Stimulated activated effector memory CD8-positive, alpha-beta T cell treated with anti-CD3 and anti-CD28 coated beads, Interleukin-12 subunit alpha, Interleukin-12 subunit beta, amount 100 ng/mL, for 72 hours (primary cell): ENCODE results near the gene FRMD4A.
A peak's percentile ranks its signal among the peaks of the same experiment; 100 is the strongest.

ENCODE experiments used
- ATAC-seq: fragments of 150-1000 bp; cut with Tn5 transposase; 2 replicates; pipeline ENCODE4 v1.10.0; 2021
- DNase-seq, 2 donors: peaks; one replicate each; pipeline ENCODE4 v3.0.0; 2021 to 2022; ENCODE audit warnings: low spot score in 2 of 2
- H3K27ac Mint-ChIP-seq: one replicate; pipeline ENCODE4 v1.8.0; 2022; ENCODE audit warnings: mild to moderate bottlenecking, mixed read lengths
- H3K36me3 Mint-ChIP-seq: one replicate; pipeline ENCODE4 v1.8.0; 2022; ENCODE audit warnings: mild to moderate bottlenecking, mixed read lengths
- H3K4me1 Mint-ChIP-seq: one replicate; pipeline ENCODE4 v1.8.0; 2022; ENCODE audit warnings: mixed read lengths
- H3K4me3 Mint-ChIP-seq: one replicate; pipeline ENCODE4 v1.8.0; 2022; ENCODE audit warnings: mild to moderate bottlenecking, mixed read lengths
- H3K9me3 Mint-ChIP-seq: one replicate; pipeline ENCODE4 v1.8.0; 2022; ENCODE audit warnings: mixed read lengths

FRMD4A gene

DNA sequence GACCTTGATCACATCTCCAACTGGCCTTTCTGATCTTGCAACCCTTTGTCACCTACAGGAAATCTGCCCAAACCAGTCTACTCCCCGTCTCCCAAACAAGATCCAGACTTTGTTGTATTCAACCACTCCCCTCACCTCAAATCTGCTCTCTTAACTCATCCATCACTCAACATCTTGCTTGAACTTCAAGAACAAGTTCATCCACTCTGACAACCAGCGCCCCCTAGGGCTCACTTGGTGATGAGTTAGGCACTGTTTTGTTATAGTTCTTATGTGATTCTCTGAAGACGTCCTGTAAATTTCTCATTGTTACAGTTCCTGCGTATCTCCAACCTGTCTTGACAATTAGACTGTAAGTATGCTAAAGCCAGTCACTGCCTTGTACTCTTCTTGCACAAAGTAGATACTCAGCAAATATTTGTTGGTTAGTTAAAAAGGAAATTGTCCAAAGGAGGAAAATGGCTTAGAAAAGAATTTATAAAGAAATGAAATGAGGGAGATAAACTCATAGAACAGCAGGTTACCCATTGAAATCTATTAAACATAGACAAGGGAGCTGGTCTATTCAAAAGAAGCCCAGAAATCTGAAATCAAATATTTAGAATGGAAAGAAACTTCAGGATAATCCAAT lies 5.3 kb downstream of the FRMD4A start:
- Mint-ChIP-seq H3K9me3 (no peaks in the 10 kb centered on the region), H3K4me3 (no peak overlapping the region), H3K27ac (no peak overlapping the region), H3K4me1 (no peaks in the 10 kb centered on the region), H3K36me3 (no peaks in the 10 kb centered on the region)
- DNase-seq (peak; percentile 40 to 76), ATAC-seq (peak; percentile 24)

DNA sequence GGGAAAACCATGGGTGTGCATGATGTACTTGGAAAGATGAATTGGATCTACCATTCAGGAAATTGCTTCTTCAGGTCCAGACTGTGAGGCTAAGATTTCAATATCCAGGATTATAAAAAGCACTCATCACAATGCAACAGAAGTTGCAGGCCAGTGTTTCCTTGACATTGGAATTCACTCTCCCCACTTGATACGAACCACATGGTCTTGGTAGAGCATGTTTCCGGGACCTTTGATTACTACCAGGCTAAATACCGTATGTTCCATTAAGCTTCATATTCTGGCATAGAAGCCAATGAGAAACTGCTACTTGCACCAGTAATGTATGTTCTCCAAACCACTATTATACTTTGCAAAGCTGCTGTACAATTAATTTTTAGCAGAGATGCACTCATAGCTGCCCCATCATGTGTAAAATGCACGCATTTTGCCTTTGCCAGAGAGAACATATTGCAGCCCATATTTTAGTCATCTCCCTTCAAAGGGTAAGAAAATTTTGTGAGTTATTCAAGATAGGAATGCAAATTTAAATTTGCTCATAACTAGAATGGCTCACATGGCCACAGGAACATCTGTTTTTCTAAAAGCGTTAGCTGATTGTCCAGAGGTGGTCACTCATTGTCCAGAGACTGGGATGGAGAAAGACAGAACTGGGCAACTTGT lies 8.1 kb downstream of the FRMD4A start:
- Mint-ChIP-seq H3K36me3 (no peaks in the 10 kb centered on the region), H3K4me3 (no peak overlapping the region), H3K4me1 (no peaks in the 10 kb centered on the region), H3K9me3 (no peaks in the 10 kb centered on the region), H3K27ac (no peak overlapping the region)
- DNase-seq (no peak), ATAC-seq (no peak)

DNA sequence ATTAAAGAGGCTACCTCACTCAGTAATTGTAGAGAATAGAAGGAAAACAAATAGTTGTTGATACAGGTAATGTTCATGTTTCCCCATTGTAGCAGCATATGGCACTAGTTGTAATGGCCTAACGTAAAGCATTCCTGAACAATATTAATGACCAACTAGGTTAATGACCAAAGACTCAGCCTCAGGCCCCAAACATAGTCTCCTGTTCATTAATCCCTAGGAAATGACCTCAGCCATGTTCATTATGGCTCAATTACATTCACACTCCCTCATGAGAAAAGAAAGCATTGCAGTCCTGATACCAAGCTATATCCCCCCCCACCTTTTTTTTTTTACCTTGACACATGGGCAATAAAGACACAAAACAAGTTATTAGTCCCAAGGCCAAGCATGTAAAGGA lies 12.7 kb downstream of the FRMD4A start:
- ATAC-seq (no peak), DNase-seq (no peak)
- H3K9me3 Mint-ChIP-seq, result no peaks in the 10 kb centered on the region
- no peak overlapping the region for H3K27ac Mint-ChIP-seq
- H3K4me1 Mint-ChIP-seq, result no peaks in the 10 kb centered on the region
- H3K4me3 Mint-ChIP-seq, result no peak overlapping the region
- no peaks in the 10 kb centered on the region for H3K36me3 Mint-ChIP-seq

DNA sequence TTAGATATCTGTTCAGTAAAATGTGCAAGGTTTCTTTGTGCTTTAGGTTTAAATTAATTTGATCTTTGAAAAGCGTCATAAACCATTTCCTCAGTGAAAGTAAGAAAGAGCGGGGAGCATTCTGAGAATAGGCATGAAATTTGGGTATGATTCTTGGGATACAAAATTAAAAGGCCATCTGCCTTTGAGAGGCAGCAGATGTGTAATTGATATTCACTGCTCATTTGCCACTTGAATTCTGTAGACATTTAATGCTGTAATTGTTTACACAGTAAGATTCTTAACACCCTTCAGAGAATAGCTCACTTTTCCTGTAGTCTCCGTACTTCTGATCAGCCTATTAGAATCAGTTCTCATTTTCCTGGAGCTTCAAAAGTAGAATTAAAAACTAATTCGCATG lies 18.7 kb downstream of the FRMD4A start:
- ATAC-seq (no peak), DNase-seq (no peak)
- Mint-ChIP-seq H3K4me3 (no peak overlapping the region), H3K4me1 (no peaks in the 10 kb centered on the region), H3K27ac (no peak overlapping the region), H3K36me3 (no peaks in the 10 kb centered on the region), H3K9me3 (no peaks in the 10 kb centered on the region)

DNA sequence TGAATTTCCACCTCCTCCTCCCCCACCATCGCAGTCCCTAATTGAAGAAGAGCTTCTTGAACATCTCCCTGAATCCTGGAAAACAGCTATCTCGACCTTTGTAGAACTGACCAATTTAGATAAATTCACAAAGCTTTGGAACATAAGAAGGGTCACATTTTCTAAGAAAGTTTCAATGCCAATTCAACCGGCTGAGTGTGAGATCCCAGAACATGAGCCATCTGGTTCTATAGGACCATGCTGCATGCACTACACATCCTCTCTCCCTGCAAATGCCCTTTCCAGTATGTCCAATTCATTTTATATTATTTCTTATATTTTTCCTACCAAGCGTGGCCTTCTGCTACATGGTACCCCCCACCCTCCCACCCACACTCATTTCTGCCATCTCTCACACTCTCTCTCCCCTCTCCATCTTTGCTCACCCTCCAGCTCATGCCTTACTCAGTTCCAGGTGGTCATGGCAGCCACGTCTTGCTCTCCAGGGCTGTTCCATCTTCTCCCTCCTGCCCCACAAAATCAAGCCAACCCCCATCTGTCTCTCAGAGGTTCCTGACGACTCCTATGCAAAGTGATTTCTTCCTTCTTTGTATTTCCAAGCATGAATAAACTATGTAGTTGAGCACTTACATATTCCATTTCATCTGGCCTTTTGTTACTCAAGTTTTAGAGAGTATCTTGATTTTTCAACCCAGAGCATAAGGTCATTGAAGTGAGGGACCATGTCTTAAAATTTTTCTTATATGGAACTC lies 19.3 kb downstream of the FRMD4A start:
- ATAC-seq (no peak), DNase-seq (no peak)
- Mint-ChIP-seq H3K4me3 (no peak overlapping the region), H3K27ac (no peak overlapping the region), H3K4me1 (no peaks in the 10 kb centered on the region), H3K9me3 (no peaks in the 10 kb centered on the region), H3K36me3 (no peaks in the 10 kb centered on the region)

DNA sequence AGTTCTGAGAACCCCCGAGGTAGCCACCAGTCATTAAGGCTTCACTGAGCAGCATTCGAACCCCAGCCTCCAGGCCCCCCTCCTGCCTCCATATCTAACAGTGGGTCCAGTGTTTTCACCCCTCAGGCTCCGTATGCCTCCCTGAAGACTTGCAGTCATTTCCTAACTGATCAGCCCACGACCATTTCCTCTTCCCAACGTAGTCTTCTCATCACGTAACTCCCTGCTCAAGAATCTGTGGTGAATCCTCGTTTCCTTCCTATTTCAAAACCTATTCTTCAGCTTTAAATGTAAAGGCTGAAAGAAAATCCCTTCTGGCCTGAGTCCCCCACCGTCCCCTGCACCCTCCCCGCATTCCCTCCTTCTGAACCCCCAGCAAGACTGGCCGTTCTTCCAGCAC lies 21.1 kb downstream of the FRMD4A start:
- no peak for ATAC-seq
- H3K36me3 Mint-ChIP-seq, result no peaks in the 10 kb centered on the region
- DNase-seq, result no peak
- no peaks in the 10 kb centered on the region for H3K9me3 Mint-ChIP-seq
- H3K4me3 Mint-ChIP-seq, result no peak overlapping the region
- no peak overlapping the region for H3K27ac Mint-ChIP-seq
- no peaks in the 10 kb centered on the region for H3K4me1 Mint-ChIP-seq

DNA sequence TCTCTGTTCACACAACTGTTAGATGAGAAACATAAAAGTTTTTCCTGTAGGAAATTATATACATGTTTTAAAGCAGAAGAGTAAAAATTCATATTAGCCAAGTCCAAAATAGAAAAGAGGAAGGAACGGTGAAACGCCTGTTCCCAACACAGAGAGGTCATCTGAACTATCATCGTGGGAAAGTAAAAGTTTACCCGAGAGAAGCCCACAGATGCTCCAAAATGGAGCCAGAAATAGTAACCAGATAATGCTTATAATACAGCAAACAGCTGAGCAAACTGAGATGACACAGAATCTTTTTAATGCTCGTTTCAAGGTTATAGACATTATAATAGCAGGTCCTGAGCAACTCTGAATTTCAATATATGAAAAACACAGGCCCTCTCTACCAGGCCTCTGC lies 24.5 kb downstream of the FRMD4A start:
- no peak overlapping the region for H3K4me3 Mint-ChIP-seq
- no peaks in the 10 kb centered on the region for H3K4me1 Mint-ChIP-seq
- no peak overlapping the region for H3K27ac Mint-ChIP-seq
- no peak for ATAC-seq
- no peaks in the 10 kb centered on the region for H3K36me3 Mint-ChIP-seq
- DNase-seq, result no peak
- H3K9me3 Mint-ChIP-seq, result no peaks in the 10 kb centered on the region

DNA sequence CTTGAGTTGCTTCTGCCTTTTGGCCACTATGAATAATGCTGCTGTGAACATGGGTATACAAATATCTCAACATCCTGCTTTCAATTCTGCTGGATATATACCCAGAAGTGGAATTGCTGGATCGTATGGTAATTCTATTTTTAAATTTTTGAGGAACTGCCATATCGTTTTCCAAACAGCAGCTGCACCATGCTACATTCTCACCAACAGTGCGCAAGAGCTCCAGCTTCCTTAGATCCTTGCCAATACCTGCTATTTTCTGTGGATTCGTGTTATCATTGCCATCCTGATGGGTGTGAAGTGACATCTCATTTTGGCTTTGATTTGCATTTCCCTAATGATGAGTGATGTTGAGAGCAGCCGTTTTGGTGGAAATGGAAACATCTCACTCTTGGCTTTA lies 26.7 kb downstream of the FRMD4A start:
- ATAC-seq, result no peak
- H3K4me1 Mint-ChIP-seq, result no peaks in the 10 kb centered on the region
- no peaks in the 10 kb centered on the region for H3K36me3 Mint-ChIP-seq
- no peaks in the 10 kb centered on the region for H3K9me3 Mint-ChIP-seq
- no peak for DNase-seq
- H3K4me3 Mint-ChIP-seq, result no peak overlapping the region
- no peak overlapping the region for H3K27ac Mint-ChIP-seq

DNA sequence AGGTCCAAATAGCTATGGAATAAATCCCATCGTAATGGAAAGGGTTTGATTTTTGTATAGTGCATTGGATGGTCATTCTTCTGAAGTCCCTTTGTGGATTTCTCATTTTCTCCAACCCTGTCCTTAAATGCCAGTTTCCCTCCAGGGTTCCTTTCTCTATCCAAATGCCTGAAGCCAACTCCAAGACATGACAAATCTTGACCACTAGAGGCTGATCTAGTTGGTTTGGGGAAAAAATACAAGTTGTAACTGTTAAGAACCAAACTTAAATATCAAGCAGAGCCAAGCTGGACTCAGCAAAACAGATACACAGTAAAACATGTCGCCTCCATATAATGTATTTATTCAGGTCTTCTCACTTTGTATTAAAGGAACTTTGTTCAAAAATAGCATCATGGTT lies 28.7 kb downstream of the FRMD4A start:
- DNase-seq (no peak), ATAC-seq (no peak)
- H3K4me3 Mint-ChIP-seq, result no peak overlapping the region

DNA sequence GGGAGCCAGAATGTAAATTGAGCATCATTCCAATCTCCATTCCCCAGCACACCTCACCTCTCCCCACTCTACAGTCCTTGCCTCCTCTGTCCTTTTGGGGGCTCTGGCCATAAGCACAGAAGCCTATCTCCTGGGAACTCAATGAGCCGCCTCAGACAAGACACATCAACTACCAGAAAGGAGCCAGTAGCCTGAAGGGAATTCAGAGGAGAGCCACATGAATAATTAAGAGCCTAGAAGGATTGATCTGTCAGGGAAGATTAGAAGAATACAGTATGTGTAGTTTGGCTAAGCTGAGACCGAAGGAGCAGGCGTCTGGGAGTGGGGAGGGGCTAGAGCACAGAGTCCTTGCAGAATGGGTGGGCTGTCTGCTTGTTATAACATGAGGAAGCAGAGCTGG lies 31.2 kb downstream of the FRMD4A start:
- H3K27ac Mint-ChIP-seq, result no peak overlapping the region
- DNase-seq (no peak), ATAC-seq (no peak)
- H3K36me3 Mint-ChIP-seq, result no peaks in the 10 kb centered on the region
- no peaks in the 10 kb centered on the region for H3K9me3 Mint-ChIP-seq
- H3K4me3 Mint-ChIP-seq, result no peak overlapping the region
- no peaks in the 10 kb centered on the region for H3K4me1 Mint-ChIP-seq

More for the DNA sequence above, 28.7 kb downstream of the FRMD4A start:
- no peaks in the 10 kb centered on the region for H3K4me1 Mint-ChIP-seq
- H3K36me3 Mint-ChIP-seq, result no peaks in the 10 kb centered on the region
- no peaks in the 10 kb centered on the region for H3K9me3 Mint-ChIP-seq
- no peak overlapping the region for H3K27ac Mint-ChIP-seq

DNA sequence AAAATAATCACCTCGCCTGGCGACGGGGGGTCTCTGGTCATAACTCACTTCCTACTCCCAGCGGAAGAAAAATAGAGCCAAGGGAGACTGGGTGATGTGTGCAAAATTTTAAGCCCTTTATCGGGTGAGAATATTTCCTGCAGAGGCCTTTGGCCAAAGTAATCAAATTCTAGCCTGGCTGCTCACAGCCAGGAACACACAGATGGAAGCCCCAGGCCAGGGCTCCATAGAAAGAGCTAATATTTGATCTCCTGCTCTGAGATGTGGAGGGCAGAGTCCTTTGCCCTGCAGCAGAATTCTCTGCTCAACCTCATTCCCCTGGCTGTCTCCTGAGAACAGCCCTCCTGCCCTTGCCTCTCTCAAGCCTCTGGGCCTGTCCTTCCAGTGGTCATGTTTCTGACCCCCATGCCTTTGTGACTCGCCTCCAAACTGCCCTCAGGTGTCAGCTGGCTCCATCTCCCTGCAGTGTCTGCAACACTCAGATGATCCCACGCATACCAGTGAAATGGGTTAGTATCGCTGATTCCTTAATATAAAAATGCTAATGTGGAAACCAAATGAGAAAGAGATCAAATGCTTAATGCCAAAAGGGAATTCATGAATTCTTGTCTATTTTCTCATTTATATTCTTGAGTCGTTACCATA lies 34.5 kb downstream of the FRMD4A start:
- no peaks in the 10 kb centered on the region for H3K4me1 Mint-ChIP-seq
- H3K9me3 Mint-ChIP-seq, result peaks cover 15% of the 10 kb centered on the region
- no peak for DNase-seq
- no peak overlapping the region for H3K4me3 Mint-ChIP-seq
- ATAC-seq, result no peak
- H3K27ac Mint-ChIP-seq, result no peak overlapping the region
- no peaks in the 10 kb centered on the region for H3K36me3 Mint-ChIP-seq

DNA sequence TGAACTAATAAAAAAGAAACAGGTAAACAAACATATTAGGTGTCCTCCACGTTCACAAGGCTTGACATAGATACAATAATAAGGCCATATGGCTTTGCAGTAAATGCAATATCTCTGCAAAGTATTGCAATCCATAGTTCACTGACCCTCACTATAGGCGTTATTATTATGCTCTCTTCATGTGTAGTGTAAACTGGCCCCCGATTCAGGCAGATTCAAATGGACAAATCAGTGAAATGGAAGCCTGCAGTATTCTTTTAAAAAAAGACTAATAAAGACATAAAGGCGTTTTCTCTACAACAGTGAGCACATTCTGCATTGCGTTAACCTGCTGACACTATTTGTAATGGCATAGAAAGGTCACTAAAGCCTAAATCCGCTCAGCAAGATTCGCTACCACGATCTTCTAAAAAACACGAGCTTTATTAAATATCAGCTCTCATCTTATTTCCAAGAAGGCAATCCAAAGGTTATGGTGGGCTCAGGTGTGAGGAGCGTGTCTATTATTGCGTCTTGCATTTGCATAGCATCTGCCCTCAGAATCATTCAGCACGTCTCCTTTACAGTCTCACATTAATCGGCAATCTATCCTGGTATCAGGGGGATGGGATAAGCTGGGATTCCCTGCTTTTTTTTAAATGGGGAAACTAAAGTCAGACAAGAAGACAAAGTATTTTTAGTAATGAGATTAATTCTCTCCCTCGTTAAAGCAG lies 36.2 kb downstream of the FRMD4A start:
- DNase-seq (no peak), ATAC-seq (no peak)
- Mint-ChIP-seq H3K9me3 (peaks cover 17% of the 10 kb centered on the region), H3K36me3 (no peaks in the 10 kb centered on the region), H3K4me1 (no peaks in the 10 kb centered on the region), H3K27ac (no peak overlapping the region), H3K4me3 (no peak overlapping the region)

DNA sequence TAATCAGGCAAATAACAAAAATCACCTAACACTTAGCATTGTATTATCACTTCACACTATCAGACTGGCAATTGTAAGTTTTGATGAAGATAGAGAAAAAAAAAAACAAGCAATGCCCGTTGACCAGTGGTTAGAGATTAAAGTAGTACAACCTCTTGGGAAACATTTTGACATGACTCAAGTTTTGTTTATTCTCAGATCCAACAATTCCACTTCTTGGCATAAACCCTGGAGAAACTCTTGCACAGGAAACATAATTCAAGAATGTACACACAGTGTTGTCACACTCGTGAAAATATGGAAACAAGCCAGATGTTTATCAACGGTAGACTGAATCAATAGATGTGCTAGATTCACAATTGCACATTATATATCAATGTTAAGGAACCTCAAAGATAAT lies 37.2 kb downstream of the FRMD4A start:
- no peak overlapping the region for H3K4me3 Mint-ChIP-seq
- peaks cover 17% of the 10 kb centered on the region for H3K9me3 Mint-ChIP-seq
- ATAC-seq, result no peak
- H3K4me1 Mint-ChIP-seq, result no peaks in the 10 kb centered on the region
- no peak overlapping the region for H3K27ac Mint-ChIP-seq
- no peaks in the 10 kb centered on the region for H3K36me3 Mint-ChIP-seq
- no peak for DNase-seq

DNA sequence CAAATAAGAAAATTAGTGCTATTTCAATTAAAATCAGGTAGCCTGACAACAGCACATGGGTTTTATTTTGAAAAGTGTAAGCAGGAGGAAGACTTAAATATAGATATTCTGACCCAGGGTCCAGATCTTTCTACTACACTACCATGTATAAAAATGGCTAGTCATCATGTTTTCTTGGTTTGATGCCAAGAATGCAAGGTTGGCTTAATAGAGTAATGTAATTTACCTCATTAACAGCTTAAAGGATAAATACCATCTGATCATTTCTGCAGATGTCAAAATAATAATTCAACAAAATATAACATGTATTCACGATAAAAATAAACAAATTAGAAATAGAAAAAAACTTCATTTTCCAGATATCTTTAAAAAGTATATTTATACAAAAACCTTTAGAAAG lies 39.4 kb downstream of the FRMD4A start:
- ATAC-seq, result no peak
- H3K27ac Mint-ChIP-seq, result no peak overlapping the region
- H3K9me3 Mint-ChIP-seq, result peaks cover 17% of the 10 kb centered on the region
- no peak overlapping the region for H3K4me3 Mint-ChIP-seq
- no peak for DNase-seq
- no peaks in the 10 kb centered on the region for H3K4me1 Mint-ChIP-seq
- H3K36me3 Mint-ChIP-seq, result no peaks in the 10 kb centered on the region

DNA sequence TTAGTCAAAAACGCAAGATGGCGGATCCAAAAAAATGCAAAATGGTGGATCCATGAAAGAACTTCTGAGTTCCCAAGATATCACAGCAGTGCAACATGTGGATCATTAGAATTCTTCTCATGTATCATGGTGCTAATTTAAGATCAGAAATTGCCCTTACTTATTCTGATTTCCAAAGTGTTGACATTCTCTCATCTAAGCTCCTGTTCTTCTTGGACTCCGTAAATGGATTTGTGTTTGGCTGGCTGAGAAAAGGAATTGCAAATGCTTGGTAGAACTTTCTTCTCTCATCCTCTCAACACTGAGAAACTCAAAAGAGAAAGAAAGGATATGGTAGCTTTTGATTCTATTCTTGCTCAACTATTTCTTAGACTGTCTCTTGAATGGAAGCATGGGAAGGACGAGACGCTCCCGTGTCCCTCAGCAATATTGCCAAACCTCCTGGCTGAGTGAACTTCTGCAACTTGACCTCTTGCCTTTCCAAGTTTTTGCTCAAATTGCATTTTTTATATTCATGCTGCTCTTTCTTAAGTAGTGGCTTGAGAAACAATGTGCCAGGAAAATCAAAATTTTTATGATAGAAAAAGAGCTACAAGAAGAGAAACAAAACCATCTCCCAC lies 44.7 kb downstream of the FRMD4A start:
- ATAC-seq, result no peak

More for the DNA sequence above, 44.7 kb downstream of the FRMD4A start:
- DNase-seq, result no peak
- Mint-ChIP-seq H3K4me1 (no peaks in the 10 kb centered on the region), H3K9me3 (peaks cover under 1% of the 10 kb centered on the region), H3K4me3 (no peak overlapping the region), H3K36me3 (no peaks in the 10 kb centered on the region), H3K27ac (no peak overlapping the region)
